ENCODE data around the gene IFI6. TPM values are rescaled to one million over a fixed set of nuclear protein-coding genes. Genes with fewer than 3 reads are reported as not detected.

IFI6 gene
- total RNA-seq, 1 experiment from 2014 or later: 4.3 TPM

GRCh38 chr1:27635396-27636142, 36.4 kb downstream of the IFI6 start:
- H3K4ac ChIP-seq (ENCODE audit: low read depth, low read length): no peak overlapping the region
- H3K36me3 Mint-ChIP-seq (ENCODE audit: insufficient read depth in 1 of 3, low read depth in 3 of 3): no peaks in the 10 kb centered on the region; a peak in 1 of 7 replicates
- H3K79me2 ChIP-seq (ENCODE audit: insufficient read depth, low read length): no peaks in the 10 kb centered on the region
- no peak for TF ChIP-seq CTCF (conservative IDR thresholded peaks at IDR 0.05)
- H2BK120ac ChIP-seq (ENCODE audit: low read depth, low read length, poor library complexity, severe bottlenecking): no peak overlapping the region
- no peak overlapping the region for H3T11ph ChIP-seq (ENCODE audit: low read length)
- no peak overlapping the region for H2AFZ ChIP-seq (ENCODE audit: low read length)
- no peak overlapping the region for H4K8ac ChIP-seq (replicated peaks; ENCODE audit: insufficient read length, low read depth, low read length)
- peaks cover 19% of the 10 kb centered on the region; the same call in 1 of the 2 replicates for H3K27me3 ChIP-seq (ENCODE audit: insufficient read depth, low read length)
- peak overlapping the region; percentile 25 to 43; a peak in 3 of 5 replicates for H3K4me3 Mint-ChIP-seq
- no peak for DNase-seq
- H3K9me3 Mint-ChIP-seq: no peaks in the 10 kb centered on the region
- H2AK5ac ChIP-seq (ENCODE audit: insufficient read length, low read length): no peak overlapping the region
- WGBS (ENCODE audit: extremely low coverage, insufficient read length, low lambda C conversion rate): no CpG with 5 or more reads among the region's 11 CpGs
- no peak overlapping the region for H2BK12ac ChIP-seq (ENCODE audit: insufficient read length, low read depth, low read length)
- no peak overlapping the region for H3K27ac Mint-ChIP-seq
- H3K23me2 ChIP-seq (ENCODE audit: insufficient read length, low read depth, low read length, poor library complexity, severe bottlenecking): peaks cover 8% of the 10 kb centered on the region
- no peaks in the 10 kb centered on the region for H3K79me1 ChIP-seq (ENCODE audit: insufficient read depth, low read depth, low read length, poor library complexity, severe bottlenecking)
- no peaks in the 10 kb centered on the region for H4K20me1 ChIP-seq (ENCODE audit: control insufficient read depth, insufficient read depth, insufficient read length)
- H3K4me2 ChIP-seq (ENCODE audit: insufficient read depth, insufficient read length, low read length): no peak overlapping the region
- H3K27me3 Mint-ChIP-seq (ENCODE audit: low read depth): peaks cover 27% of the 10 kb centered on the region
- no peak overlapping the region for H4K5ac ChIP-seq (ENCODE audit: insufficient read length, low read depth, low read length)
- no peak overlapping the region for H2BK5ac ChIP-seq (ENCODE audit: insufficient read length, low read length)
- no peaks in the 10 kb centered on the region for H3K9me3 ChIP-seq (ENCODE audit: control insufficient read depth, low read depth, low read length)
- no peak overlapping the region for H2BK20ac ChIP-seq (ENCODE audit: low read depth, low read length, poor library complexity, severe bottlenecking)
- no peak overlapping the region for H4K91ac ChIP-seq (ENCODE audit: insufficient read length, low read depth, low read length)
- H3K9ac ChIP-seq (ENCODE audit: extremely low read depth, insufficient read length, low read length): no peak overlapping the region
- no peak overlapping the region for H3K27ac ChIP-seq (ENCODE audit: insufficient read length, low read depth, low read length)
- H3K4me1 Mint-ChIP-seq: peaks cover 12 to 27% of the 10 kb centered on the region in 2 experiments
- H3K18ac ChIP-seq (ENCODE audit: insufficient read length, low read depth, low read length): no peak overlapping the region
- no peak overlapping the region for H3K23ac ChIP-seq (ENCODE audit: insufficient read length, low read depth, low read length)
- no peak overlapping the region for H3K14ac ChIP-seq (ENCODE audit: insufficient read depth, low read length)
- no peak overlapping the region for H2BK15ac ChIP-seq (ENCODE audit: low read depth, low read length)
- no peak overlapping the region for H3K56ac ChIP-seq (ENCODE audit: insufficient read length, low read depth, low read length)
- peaks cover 5% of the 10 kb centered on the region; the same call in 1 of the 2 replicates for H3K4me1 ChIP-seq (ENCODE audit: insufficient read depth, low read length)

All from H9 (cell line).